Body of pancreas (tissue), 4 donors: ENCODE data around the gene CLEC16A.

Source experiments
- POLR2A ChIP-seq, 3 donors: fragments of 450-650 bp; IDR thresholded peaks; one replicate each; pipeline ENCODE4 v1.6.1; 2016; ENCODE audit warnings: antibody characterized with exemption in 3 of 3, mild to moderate bottlenecking in 2 of 3
- TF ChIP-seq, protein P1 (sequence below), 7 experiments: fragments of 450-650 bp in 4 of 7; fragments of 200-600 bp in 3 of 7; sonication (generic) in 3 of 7; IDR thresholded peaks; one replicate each; pipeline ENCODE4 v1.5.1; 2016 to 2019; ENCODE audit warnings: antibody characterized with exemption in 7 of 7

DNA sequence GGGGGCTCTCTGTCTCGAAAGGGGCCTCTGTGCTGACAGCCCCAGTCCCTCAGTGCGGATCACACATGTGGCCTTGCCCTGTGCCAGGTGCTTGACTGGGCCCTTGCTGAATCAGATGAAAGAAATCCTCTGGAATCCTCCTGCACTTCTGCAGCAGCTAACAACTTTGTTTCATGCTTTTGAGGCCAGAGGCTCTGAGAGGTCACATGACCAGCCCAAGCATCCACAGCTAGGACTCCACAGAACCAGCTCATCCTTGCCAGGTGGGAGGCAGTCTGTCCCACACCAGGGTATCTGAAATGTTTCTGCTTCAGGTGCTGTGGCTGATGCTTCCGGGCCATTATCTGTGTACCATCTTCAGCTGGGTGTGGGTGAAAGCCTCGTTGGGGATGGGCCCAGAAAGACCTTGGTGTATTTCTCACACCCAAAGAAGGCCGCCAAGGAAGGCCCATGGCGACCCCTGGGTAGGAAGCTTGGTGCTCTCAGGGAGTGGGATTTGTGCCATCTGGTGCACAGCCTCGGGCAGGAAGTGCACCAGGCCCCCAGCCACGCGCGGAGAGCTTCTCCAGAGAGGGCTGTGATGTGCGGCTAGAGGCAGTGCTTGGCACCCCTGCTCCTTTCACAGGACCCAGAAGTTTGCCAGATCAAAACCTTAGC lies 143.8 kb downstream of the CLEC16A start:
- TF ChIP-seq, protein P1, sequence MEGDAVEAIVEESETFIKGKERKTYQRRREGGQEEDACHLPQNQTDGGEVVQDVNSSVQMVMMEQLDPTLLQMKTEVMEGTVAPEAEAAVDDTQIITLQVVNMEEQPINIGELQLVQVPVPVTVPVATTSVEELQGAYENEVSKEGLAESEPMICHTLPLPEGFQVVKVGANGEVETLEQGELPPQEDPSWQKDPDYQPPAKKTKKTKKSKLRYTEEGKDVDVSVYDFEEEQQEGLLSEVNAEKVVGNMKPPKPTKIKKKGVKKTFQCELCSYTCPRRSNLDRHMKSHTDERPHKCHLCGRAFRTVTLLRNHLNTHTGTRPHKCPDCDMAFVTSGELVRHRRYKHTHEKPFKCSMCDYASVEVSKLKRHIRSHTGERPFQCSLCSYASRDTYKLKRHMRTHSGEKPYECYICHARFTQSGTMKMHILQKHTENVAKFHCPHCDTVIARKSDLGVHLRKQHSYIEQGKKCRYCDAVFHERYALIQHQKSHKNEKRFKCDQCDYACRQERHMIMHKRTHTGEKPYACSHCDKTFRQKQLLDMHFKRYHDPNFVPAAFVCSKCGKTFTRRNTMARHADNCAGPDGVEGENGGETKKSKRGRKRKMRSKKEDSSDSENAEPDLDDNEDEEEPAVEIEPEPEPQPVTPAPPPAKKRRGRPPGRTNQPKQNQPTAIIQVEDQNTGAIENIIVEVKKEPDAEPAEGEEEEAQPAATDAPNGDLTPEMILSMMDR (IDR thresholded peaks at IDR 0.05), result no peak
- no peak for TF ChIP-seq POLR2A (IDR thresholded peaks at IDR 0.05)
